ENCODE results near the gene BAG2.

Gene BAG2

DNA sequence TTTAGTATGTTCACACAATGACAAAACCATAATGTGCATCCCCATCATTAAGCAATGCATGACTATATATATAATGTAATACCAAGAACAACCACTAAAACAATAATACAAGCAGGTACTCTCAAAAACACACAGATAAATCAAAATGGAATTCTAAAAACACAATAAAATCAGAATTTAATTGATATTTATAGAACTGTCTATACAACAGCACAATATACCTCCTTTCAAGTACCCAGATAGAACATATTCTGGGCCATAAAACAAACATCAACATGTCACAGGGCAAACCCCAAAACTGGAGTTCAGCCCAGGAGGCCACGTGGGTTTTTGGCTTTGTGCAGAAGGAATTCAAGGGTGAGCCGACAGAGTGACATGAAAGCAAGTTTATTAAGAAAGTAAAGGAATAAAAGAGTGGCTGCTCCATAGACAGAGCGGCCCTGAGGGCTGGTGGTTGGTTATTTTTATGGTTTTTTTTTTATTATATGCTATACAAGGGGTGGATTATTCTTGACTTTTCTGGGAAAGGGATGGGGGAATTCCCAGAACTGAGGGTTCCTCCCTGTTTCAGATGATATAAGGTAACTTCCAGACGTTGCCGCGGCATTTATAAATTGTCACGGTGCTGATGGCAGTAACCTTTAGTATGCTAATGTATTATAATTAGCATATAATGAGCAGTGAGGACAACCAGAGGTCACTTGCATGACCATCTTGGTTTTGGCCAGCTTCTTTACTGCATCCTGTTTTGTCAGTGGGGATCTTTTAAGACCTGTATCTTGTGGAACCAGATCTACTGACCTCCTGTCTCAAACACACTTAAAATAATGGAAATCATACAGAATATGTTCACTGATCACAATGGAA lies 44.3 kb downstream of the BAG2 start:
- TF ChIP-seq, protein P1, sequence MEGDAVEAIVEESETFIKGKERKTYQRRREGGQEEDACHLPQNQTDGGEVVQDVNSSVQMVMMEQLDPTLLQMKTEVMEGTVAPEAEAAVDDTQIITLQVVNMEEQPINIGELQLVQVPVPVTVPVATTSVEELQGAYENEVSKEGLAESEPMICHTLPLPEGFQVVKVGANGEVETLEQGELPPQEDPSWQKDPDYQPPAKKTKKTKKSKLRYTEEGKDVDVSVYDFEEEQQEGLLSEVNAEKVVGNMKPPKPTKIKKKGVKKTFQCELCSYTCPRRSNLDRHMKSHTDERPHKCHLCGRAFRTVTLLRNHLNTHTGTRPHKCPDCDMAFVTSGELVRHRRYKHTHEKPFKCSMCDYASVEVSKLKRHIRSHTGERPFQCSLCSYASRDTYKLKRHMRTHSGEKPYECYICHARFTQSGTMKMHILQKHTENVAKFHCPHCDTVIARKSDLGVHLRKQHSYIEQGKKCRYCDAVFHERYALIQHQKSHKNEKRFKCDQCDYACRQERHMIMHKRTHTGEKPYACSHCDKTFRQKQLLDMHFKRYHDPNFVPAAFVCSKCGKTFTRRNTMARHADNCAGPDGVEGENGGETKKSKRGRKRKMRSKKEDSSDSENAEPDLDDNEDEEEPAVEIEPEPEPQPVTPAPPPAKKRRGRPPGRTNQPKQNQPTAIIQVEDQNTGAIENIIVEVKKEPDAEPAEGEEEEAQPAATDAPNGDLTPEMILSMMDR (IDR thresholded peaks at IDR 0.05; ENCODE audit: insufficient read depth, low read depth, low read length, missing control alignments), result peak; percentile 13
- DNase-seq (ENCODE audit: low read depth), result peak; percentile 28
- H3K4me3 ChIP-seq (ENCODE audit: low read length), result no peak overlapping the region

DNA sequence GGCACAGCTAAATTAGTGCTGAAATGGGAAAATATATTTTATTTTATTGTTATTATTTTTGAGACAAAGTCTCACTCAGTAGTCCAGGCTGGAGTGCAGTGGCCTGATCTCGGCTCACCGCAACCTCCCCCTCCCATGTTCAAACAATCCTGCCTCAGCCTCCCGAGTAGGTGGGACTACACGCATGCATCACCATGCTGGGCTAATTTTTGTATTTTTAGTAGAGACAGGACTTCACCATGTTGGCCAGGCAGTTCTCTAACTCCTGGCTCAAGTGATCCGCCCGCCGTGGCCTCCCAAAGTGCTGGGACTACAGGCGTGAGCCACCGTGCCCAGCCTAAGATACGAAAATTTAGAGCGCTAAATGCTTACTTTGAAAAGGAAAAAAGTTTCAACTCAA lies 45.1 kb downstream of the BAG2 start:
- DNase-seq (ENCODE audit: low read depth), result no peak
- H3K4me3 ChIP-seq (ENCODE audit: low read length), result no peak overlapping the region
- TF ChIP-seq, protein P1 (IDR thresholded peaks at IDR 0.05; ENCODE audit: insufficient read depth, low read depth, low read length, missing control alignments), result no peak

DNA sequence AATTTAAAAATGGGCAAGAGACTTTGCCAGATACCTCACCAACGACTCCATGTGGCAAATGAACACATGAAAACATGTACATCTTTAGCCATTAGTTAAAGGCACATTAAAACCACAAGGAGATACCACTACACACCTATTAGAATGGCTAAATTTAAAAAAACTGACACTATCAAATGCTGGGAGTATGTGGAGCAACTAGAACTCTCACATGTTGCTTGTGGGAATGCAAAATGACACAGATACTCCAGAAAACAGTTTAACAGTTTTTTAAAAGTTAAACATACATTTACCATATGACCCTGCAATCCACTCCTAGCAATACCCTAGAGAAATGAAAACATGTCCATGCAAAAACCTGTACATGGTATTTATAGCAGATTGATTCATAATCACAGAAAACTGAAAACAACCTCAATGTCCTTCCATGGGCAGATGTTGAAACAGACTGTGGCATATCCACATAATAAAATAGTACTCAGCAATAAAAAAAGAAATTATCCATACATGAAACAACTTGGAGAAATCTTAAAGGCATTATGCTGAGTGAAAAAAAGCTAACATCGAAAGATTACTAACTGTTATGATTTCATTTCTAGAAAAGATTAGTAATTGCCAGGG lies 48.1 kb downstream of the BAG2 start:
- TF ChIP-seq, protein P1 (IDR thresholded peaks at IDR 0.05; ENCODE audit: insufficient read depth, low read depth, low read length, missing control alignments), result no peak
- no peak for DNase-seq (ENCODE audit: low read depth)
- H3K4me3 ChIP-seq (ENCODE audit: low read length), result no peak overlapping the region

DNA sequence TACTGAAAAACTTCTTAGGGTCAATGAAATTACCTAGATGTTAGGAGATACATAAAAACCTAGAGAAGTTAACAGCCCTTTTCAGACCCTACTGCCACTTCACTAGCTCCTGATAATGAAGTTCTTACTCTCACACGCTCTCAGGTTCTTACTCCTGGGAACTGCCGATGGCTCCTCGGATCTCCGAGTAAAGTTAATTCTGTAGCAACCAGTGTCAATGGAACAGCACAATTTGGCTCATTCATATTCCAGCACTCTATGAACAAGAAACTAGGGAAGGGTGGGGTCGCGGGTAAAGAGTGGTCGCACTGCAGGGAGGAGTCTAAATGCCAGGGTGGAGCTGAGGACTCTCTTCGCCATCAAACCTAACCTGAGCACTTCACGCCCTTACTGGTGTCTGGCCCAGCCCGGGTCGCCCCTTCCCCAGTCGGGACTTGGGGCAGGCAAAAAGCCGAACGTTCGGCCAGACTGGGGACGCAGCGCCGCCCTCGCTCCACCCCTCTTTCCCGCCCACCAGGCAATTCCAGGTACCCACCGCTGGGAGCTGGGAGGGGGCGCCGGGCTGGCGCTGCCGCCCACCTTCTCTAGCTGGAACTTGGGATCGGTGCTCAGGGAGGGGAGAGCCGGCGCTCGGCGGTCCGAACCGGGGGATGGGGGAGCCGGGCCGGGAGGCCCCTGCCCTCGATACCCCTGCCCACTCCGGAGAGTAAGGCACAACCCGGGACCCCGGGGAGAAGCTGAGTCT lies 49.2 kb downstream of the BAG2 start:
- H3K4me3 ChIP-seq (ENCODE audit: low read length), result peak overlapping the region; percentile 91
- DNase-seq (ENCODE audit: low read depth), result peak; percentile 68
- TF ChIP-seq, protein P1 (IDR thresholded peaks at IDR 0.05; ENCODE audit: insufficient read depth, low read depth, low read length, missing control alignments), result peak; percentile 44

DNA sequence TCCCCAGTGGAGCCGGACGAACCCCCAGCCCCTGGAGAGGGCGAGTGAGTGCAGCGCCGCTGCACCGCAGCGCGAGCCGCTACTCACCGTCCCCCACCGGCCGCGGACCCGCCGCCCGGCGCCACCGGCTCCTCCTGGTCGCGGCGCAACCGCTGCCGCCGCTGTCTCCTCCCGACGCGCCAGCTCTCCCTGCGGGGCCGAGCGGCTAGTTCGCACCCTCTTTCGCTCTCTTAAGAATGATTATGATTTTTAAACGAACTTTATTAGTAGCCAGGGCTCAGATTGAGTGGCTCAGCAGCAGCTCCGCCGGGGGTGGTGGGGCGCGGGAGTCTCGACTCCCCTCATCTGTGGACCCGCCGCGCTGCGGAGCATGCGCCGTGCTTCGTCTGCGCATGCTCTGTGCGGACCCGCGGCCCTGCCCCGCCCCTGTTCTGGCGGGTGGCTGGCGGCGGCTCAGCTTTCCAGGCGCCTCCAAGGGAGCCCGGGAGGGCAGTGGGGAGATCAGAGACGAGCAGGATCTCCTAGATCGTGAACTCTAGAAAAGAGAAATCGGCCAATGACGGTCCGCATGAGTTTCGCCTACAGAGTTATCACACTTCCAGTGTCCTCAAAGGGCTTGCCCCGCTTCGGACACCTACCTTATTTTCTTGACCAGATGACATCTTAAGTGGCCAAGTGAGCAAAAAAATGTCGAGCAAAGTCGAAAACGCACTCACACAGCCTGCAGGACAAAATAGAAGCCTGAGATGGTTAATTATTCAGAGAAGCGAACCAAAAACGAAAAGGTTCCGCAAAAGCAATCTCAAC lies 50.0 kb downstream of the BAG2 start, which contains the start of gene RAB23:
RAB23 (minus strand) TSS at position 372 of the 807 bp plus-strand sequence. CDS start 11,927 bp downstream, outside the sequence.
- peak; percentile 81 for DNase-seq (ENCODE audit: low read depth)
- H3K4me3 ChIP-seq (ENCODE audit: low read length), result peak within 1 kb of the TSS; percentile 91
- TF ChIP-seq, protein P1 (IDR thresholded peaks at IDR 0.05; ENCODE audit: insufficient read depth, low read depth, low read length, missing control alignments), result no peak

DNA sequence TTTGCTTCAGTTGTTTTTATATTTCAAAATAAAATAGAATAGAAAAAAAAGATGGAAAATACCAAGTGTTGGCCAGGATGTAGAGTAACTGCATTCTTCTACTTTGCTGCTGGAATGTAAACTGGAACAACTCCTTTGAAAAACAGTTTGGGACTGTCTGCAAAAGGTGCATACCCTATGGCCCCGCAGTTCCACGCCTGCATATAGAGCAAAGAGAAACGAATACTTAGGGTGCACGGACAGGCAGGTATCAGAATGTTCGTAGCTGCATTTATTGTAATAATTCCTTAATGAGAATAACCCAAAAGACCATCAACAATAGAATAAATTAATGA lies 50.6 kb downstream of the BAG2 start:
- TF ChIP-seq, protein P1 (IDR thresholded peaks at IDR 0.05; ENCODE audit: insufficient read depth, low read depth, low read length, missing control alignments), result no peak
- peak overlapping the region; percentile 91 for H3K4me3 ChIP-seq (ENCODE audit: low read length)
- no peak for DNase-seq (ENCODE audit: low read depth)
